H1 (cell line): ENCODE results near the gene KCNMA1. TPM values are rescaled to one million over a fixed set of nuclear protein-coding genes. Genes with fewer than 3 reads are reported as not detected.

Experiments used
- CTCF ChIA-PET: fragments of 300-600 bp; sonication (Branson Sonifier 250); formaldehyde crosslinking; loops from one replicate; lab custom pipeline; 2021; ENCODE audit not compliant: partially characterized antibody; lab: Charles Lee
- POLR2A ChIA-PET: fragments of 300-600 bp; sonication (Branson Sonifier 250); formaldehyde crosslinking; loops from one replicate; lab custom pipeline; 2021; ENCODE audit warnings: inconsistent platforms; ENCODE audit not compliant: partially characterized antibody; lab: Charles Lee
- DNase-seq, 2 experiments: peaks; one replicate each; pipeline versions ENCODE4 v3.0.0 to v3.0.0-alpha.2; 2010 to 2022; ENCODE audit warnings: low spot score in 2 of 2, low read depth in 1 of 2, mixed read lengths in 1 of 2
- FAIRE-seq: peaks from 2 replicates; lab custom pipeline; 2011; peaks lifted over from hg19 to GRCh38; lab: Jason Lieb, UNC
- H2AFZ ChIP-seq: 2 replicates; pipeline ENCODE4 v1.8.1; 2012; ENCODE audit warnings: low read length, inconsistent platforms
- H2AK5ac ChIP-seq: 2 replicates; pipeline ENCODE4 v1.6.1; 2013; ENCODE audit warnings: low read depth, low read length
- H2BK120ac ChIP-seq: replicated peaks from 2 replicates; pipeline ENCODE3; 2013; ENCODE audit warnings: low read depth, low read length, inconsistent platforms
- H2BK12ac ChIP-seq: 2 replicates; pipeline ENCODE4 v1.6.1; 2013; ENCODE audit warnings: low read depth, low read length
- H2BK15ac ChIP-seq: 2 replicates; pipeline ENCODE4 v1.6.1; 2013; ENCODE audit warnings: low read length
- H2BK20ac ChIP-seq: 2 replicates; pipeline ENCODE4 v1.6.1; 2013; ENCODE audit warnings: low read length
- H2BK5ac ChIP-seq: 2 replicates; pipeline ENCODE4 v1.6.1; 2013; ENCODE audit warnings: low read depth, low read length
- H3K14ac ChIP-seq: 2 replicates; pipeline ENCODE4 v1.6.1; 2013; ENCODE audit warnings: inconsistent platforms; ENCODE audit not compliant: insufficient read length
- H3K18ac ChIP-seq: 2 replicates; pipeline ENCODE4 v1.6.1; 2013; ENCODE audit warnings: low read length; ENCODE audit errors: extremely low read depth
- H3K23ac ChIP-seq: 2 replicates; pipeline ENCODE4 v1.6.1; 2013; ENCODE audit warnings: inconsistent platforms; ENCODE audit not compliant: insufficient read length
- H3K23me2 ChIP-seq: 2 replicates; pipeline ENCODE4 v1.6.1; 2013; ENCODE audit warnings: low read depth, low read length
- H3K27ac ChIP-seq: 2 replicates; pipeline ENCODE4 v1.6.1; 2011; ENCODE audit warnings: low read depth, low read length, inconsistent platforms
- H3K27me3 ChIP-seq, 4 experiments: replicated peaks in 1 of 4; 1 replicate in 1 of 4; 2 replicates in 3 of 4; pipeline versions ENCODE4 v1.6.1 to v1.8.1; 2011 to 2013; ENCODE audit warnings: low read length in 3 of 4, mild to moderate bottlenecking in 3 of 4, inconsistent platforms in 2 of 4, mixed read lengths in 2 of 4, moderate library complexity in 1 of 4; ENCODE audit not compliant: control insufficient read depth in 3 of 4, insufficient read depth in 3 of 4; ENCODE audit errors: extremely low read depth in 1 of 4
- H3K36me3 ChIP-seq, 4 experiments: 2 replicates each; pipeline versions ENCODE4 v1.6.1 to v1.8.1; 2011 to 2013; ENCODE audit warnings: mild to moderate bottlenecking in 4 of 4, low read length in 3 of 4, moderate library complexity in 2 of 4, control low read depth in 1 of 4, inconsistent platforms in 1 of 4; ENCODE audit not compliant: insufficient read depth in 4 of 4, control insufficient read depth in 2 of 4
- H3K4ac ChIP-seq: replicated peaks from 2 replicates; pipeline ENCODE3; 2013; ENCODE audit warnings: low read length, low read depth, mixed read lengths, inconsistent platforms; ENCODE audit not compliant: insufficient read length
- H3K4me1 ChIP-seq, 4 experiments: replicated peaks in 1 of 4; 1 replicate in 1 of 4; 2 replicates in 3 of 4; pipeline versions ENCODE4 v1.6.1 to v1.8.1; 2011 to 2013; ENCODE audit warnings: low read length in 3 of 4, inconsistent platforms in 2 of 4, mixed read lengths in 1 of 4; ENCODE audit not compliant: insufficient read depth in 4 of 4, control insufficient read depth in 3 of 4
- H3K4me2 ChIP-seq, 2 experiments: 2 replicates each; pipeline versions ENCODE4 v1.6.1 to v1.8.1; 2011 to 2013; ENCODE audit warnings: low read depth in 2 of 2, low read length in 2 of 2, control low read depth in 1 of 2, inconsistent platforms in 1 of 2, mild to moderate bottlenecking in 1 of 2; ENCODE audit not compliant: insufficient read depth in 1 of 2
- H3K4me3 ChIP-seq, 4 experiments: fragments of 200-600, 300-600 bp in 1 of 4; sonication (generic), shearing (Covaris generic), sonication (Bioruptor Twin) in 1 of 4; 2 replicates each; pipeline versions ENCODE4 v1.5.1 to v1.8.1; 2011 to 2016; ENCODE audit warnings: low read length in 4 of 4, low read depth in 3 of 4, control low read depth in 2 of 4, inconsistent platforms in 2 of 4, mild to moderate bottlenecking in 2 of 4, mixed read lengths in 1 of 4, moderate library complexity in 1 of 4; ENCODE audit not compliant: insufficient read depth in 2 of 4; ENCODE audit errors: extremely low read depth in 1 of 4
- H3K56ac ChIP-seq: replicated peaks from 2 replicates; pipeline ENCODE3; 2013; ENCODE audit warnings: low read depth, mild to moderate bottlenecking, mixed read lengths, low read length, inconsistent platforms; ENCODE audit not compliant: insufficient read length
- H3K79me1 ChIP-seq: 2 replicates; pipeline ENCODE4 v1.6.1; 2013; ENCODE audit warnings: low read depth, low read length, control low read depth
- H3K79me2 ChIP-seq, 2 experiments: 2 replicates each; pipeline versions ENCODE4 v1.6.1 to v1.8.1; 2012 to 2013; ENCODE audit warnings: low read length in 2 of 2, mild to moderate bottlenecking in 2 of 2, inconsistent platforms in 1 of 2; ENCODE audit not compliant: insufficient read depth in 2 of 2, control insufficient read depth in 1 of 2
- H3K9ac ChIP-seq, 4 experiments: replicated peaks in 1 of 4; 1 replicate in 1 of 4; 2 replicates in 3 of 4; pipeline versions ENCODE4 v1.6.1 to v1.8.1; 2011 to 2013; ENCODE audit warnings: low read depth in 3 of 4, low read length in 3 of 4, control low read depth in 2 of 4, mild to moderate bottlenecking in 2 of 4, moderate library complexity in 2 of 4, inconsistent platforms in 1 of 4; ENCODE audit errors: extremely low read depth in 1 of 4
- H3K9me3 ChIP-seq, 2 experiments: 2 replicates each; pipeline versions ENCODE4 v1.6.1 to v1.8.1; 2012 to 2013; ENCODE audit warnings: mild to moderate bottlenecking in 2 of 2, moderate library complexity in 2 of 2, control low read depth in 1 of 2, inconsistent platforms in 1 of 2, low read depth in 1 of 2, low read length in 1 of 2, mixed read lengths in 1 of 2; ENCODE audit not compliant: insufficient read depth in 2 of 2
- H4K20me1 ChIP-seq, 2 experiments: replicated peaks in 1 of 2; 2 replicates each; pipeline versions ENCODE3 to v1.8.1; 2011 to 2013; ENCODE audit warnings: inconsistent platforms in 2 of 2, low read length in 2 of 2, mild to moderate bottlenecking in 1 of 2; ENCODE audit not compliant: insufficient read depth in 2 of 2, control insufficient read depth in 1 of 2
- H4K5ac ChIP-seq: 2 replicates; pipeline ENCODE4 v1.6.1; 2013; ENCODE audit warnings: low read length, low read depth, mixed read lengths, inconsistent platforms; ENCODE audit not compliant: insufficient read length
- H4K8ac ChIP-seq: 2 replicates; pipeline ENCODE4 v1.8.0; 2013; ENCODE audit warnings: mild to moderate bottlenecking, moderate library complexity, low read length, inconsistent platforms; ENCODE audit not compliant: insufficient read depth; ENCODE audit errors: extremely low read depth
- H4K91ac ChIP-seq: replicated peaks from 2 replicates; pipeline ENCODE3; 2013; ENCODE audit warnings: low read length, mixed read lengths, inconsistent platforms; ENCODE audit not compliant: insufficient read length
- ASH2L ChIP-seq: fragments of 200-600, 300-600 bp; sonication (generic); IDR thresholded peaks from one replicate; pipeline ENCODE4 v1.7.1; 2017; ENCODE audit warnings: low read length
- ATF2 ChIP-seq: IDR thresholded peaks from 2 replicates; pipeline ENCODE4 v1.6.1; 2012; ENCODE audit warnings: low read length, inconsistent platforms
- ATF3 ChIP-seq: IDR thresholded peaks from 2 replicates; pipeline ENCODE4 v1.6.1; 2011; ENCODE audit warnings: low read depth, mild to moderate bottlenecking, low read length; ENCODE audit not compliant: insufficient read depth
- CBX8 ChIP-seq: fragments of 300-800, 300-1000 bp; sonication (generic); IDR thresholded peaks from 2 replicates; pipeline ENCODE4 v1.7.1; 2016; ENCODE audit warnings: low read depth, low read length, borderline replicate concordance
- EZH2 ChIP-seq: fragments of 200-600 bp; sonication (generic); IDR thresholded peaks from 2 replicates; pipeline ENCODE4 v1.7.1; 2012; ENCODE audit warnings: low read depth, mild to moderate bottlenecking, moderate library complexity, low read length, inconsistent platforms; ENCODE audit not compliant: severe bottlenecking
- KDM5A ChIP-seq: fragments of 200-600 bp; IDR thresholded peaks from 2 replicates; pipeline ENCODE4 v1.7.1; 2012; ENCODE audit warnings: mild to moderate bottlenecking, low read length, inconsistent platforms, mixed read lengths
- POLR2A ChIP-seq, 2 experiments: IDR thresholded peaks; 1 replicate in 1 of 2; 2 replicates in 1 of 2; pipeline ENCODE4 v1.6.1; 2011; ENCODE audit warnings: low read depth in 2 of 2, low read length in 2 of 2, mild to moderate bottlenecking in 2 of 2; ENCODE audit errors: control extremely low read depth in 1 of 2
- SP1 ChIP-seq: IDR thresholded peaks from 2 replicates; pipeline ENCODE4 v1.6.1; 2011; ENCODE audit warnings: low read depth, low read length
- SP2 ChIP-seq: IDR thresholded peaks from 2 replicates; pipeline ENCODE4 v1.6.1; 2012; ENCODE audit warnings: mild to moderate bottlenecking, low read length, inconsistent platforms
- SUZ12 ChIP-seq: fragments of 200-600 bp; sonication (generic); IDR thresholded peaks from 2 replicates; pipeline ENCODE4 v1.6.1; 2012; ENCODE audit warnings: mild to moderate bottlenecking, inconsistent platforms, low read length, moderate library complexity, mixed read lengths
- USF2 ChIP-seq: IDR thresholded peaks from 2 replicates; pipeline ENCODE4 v1.6.1; 2011; ENCODE audit warnings: low read length, improper control_type of control experiment
- WGBS, 2 experiments: shearing (Covaris generic) in 1 of 2; methylation state at CpG; one replicate each; pipeline versions ENCODE4 v1.1.6 to v1.1.7; 2013 to 2015; ENCODE audit warnings: low lambda C conversion rate in 2 of 2, mixed read lengths in 2 of 2, inconsistent platforms in 1 of 2, low coverage in 1 of 2, missing lambda C conversion rate in 1 of 2; ENCODE audit not compliant: insufficient replicate concordance in 2 of 2, insufficient coverage in 1 of 2, insufficient read length in 1 of 2; ENCODE audit errors: extremely low coverage in 1 of 2, missing lambda C conversion rate in 1 of 2; 5-methylcytosine and 5-hydroxymethylcytosine counted together
- polyA plus RNA-seq, 7 experiments: library from polyadenylated mRNA; depleted of rRNA in 3 of 7; stranded (reverse) in 5 of 7; unstranded in 2 of 7; fragments of >200 nt in 5 of 7; fragments of 200-250 nt in 2 of 7; gene quantifications; 1 replicate in 5 of 7; 2 replicates in 1 of 7; 4 replicates in 1 of 7; pipeline versions ENCODE4 v1.2.1 to v1.2.3, GENCODE V29; 2011 to 2013; ENCODE audit warnings: missing spikeins in 2 of 7, mixed read lengths in 2 of 7
- total RNA-seq: library from RNA; stranded (reverse); fragmentation: NEBNext Ultra II Directional; extraction: Animal tissue kit (Norgen Biotek cat#: 25700); gene quantifications from 2 replicates; pipeline ENCODE4 v1.2.1, GENCODE V29; 2021

The KCNMA1 gene
- total and polyA plus RNA-seq, 2 of the 8 experiments (the other 6 are each of a cell fraction or from before 2014, with no cell fraction given) = 10.2 to 11.1 TPM

GRCh38 chr10:76871697-76872295 is 765.8 kb downstream of the KCNMA1 start:
- Histone ChIP-seq H3K23ac (no peak overlapping the region), H3K27ac (no peak overlapping the region), H3K4ac (no peak overlapping the region), H2BK12ac (no peak overlapping the region), H3K36me3 (no peaks in the 10 kb centered on the region), H2AK5ac (no peak overlapping the region), H3K23me2 (no peaks in the 10 kb centered on the region), H3K79me1 (no peaks in the 10 kb centered on the region), H2BK120ac (no peak overlapping the region), H2BK5ac (no peak overlapping the region), H3K4me1 (no peaks in the 10 kb centered on the region), H2BK15ac (no peak overlapping the region), H3K79me2 (no peaks in the 10 kb centered on the region), H3K9ac (no peak overlapping the region), H4K5ac (no peak overlapping the region), H3K9me3 (no peaks in the 10 kb centered on the region), H3K4me2 (no peak overlapping the region), H4K8ac (no peak overlapping the region), H4K20me1 (no peaks in the 10 kb centered on the region), H3K4me3 (no peak overlapping the region), H3K18ac (no peak overlapping the region), H4K91ac (no peak overlapping the region), H3K14ac (no peak overlapping the region), H3K56ac (no peak overlapping the region), H3K27me3 (no peaks in the 10 kb centered on the region), H2AFZ (no peak overlapping the region), H2BK20ac (no peak overlapping the region)
- DNase-seq (no peak), FAIRE-seq (no peak)
- 87% methylated on average over 2 of the region's 2 CpGs; no CpG with 5 or more reads in 1 of the 2 experiments for WGBS, 2 experiments
- ChIA-PET CTCF (no interaction called here), POLR2A (no interaction called here)
- no peak for TF ChIP-seq ATF3
- no peak for TF ChIP-seq ATF2
- no peak for TF ChIP-seq CBX8
- no peak for TF ChIP-seq ASH2L
- no peak for TF ChIP-seq SP1
- TF ChIP-seq EZH2 = no peak
- no peak for TF ChIP-seq USF2
- no peak for TF ChIP-seq POLR2A (IDR thresholded peaks at IDR 0.05; ENCODE audit: control extremely low read depth in 1 of 2, low read depth in 2 of 2, low read length in 2 of 2)
- no peak for TF ChIP-seq KDM5A
- no peak for TF ChIP-seq SP2
- no peak for TF ChIP-seq SUZ12
